HL-60 (cell line): Measurements from ENCODE around the gene ALX3.

Experiments
- POLR2AphosphoS5 ChIP-seq: IDR thresholded peaks from 2 replicates; pipeline ENCODE4 v1.6.1; 2012; ENCODE audit warnings: low read depth
- TF ChIP-seq, protein P1 (sequence below): IDR thresholded peaks from one replicate; pipeline ENCODE4 v1.5.1; 2011; ENCODE audit warnings: low read length, control low read depth, inconsistent platforms; ENCODE audit not compliant: insufficient read depth
- TF ChIP-seq, protein P2 (sequence below): IDR thresholded peaks from 2 replicates; pipeline ENCODE4 v1.6.1; 2012; ENCODE audit warnings: low read depth; ENCODE audit not compliant: insufficient replicate concordance

DNA sequence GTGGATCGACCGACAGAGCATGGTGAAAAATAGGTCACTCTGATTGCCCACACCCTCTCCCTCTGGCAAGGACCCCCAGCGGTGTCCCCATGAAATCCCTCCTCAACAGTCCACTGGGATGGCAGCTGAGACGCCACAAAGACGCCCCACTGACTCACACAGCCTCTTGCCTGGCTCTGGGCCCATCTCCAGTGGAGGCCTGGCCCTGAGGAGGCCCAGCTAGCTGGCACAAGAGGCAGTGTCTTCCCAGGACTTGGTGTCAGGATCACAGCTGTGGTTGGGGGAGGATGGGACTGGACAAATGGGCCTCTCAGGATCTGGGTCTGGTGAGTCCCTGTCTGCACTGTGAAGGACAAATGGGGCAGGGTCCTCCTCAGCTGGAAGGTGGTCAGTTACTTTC lies 4.6 kb downstream of the ALX3 start:
- TF ChIP-seq, protein P1, sequence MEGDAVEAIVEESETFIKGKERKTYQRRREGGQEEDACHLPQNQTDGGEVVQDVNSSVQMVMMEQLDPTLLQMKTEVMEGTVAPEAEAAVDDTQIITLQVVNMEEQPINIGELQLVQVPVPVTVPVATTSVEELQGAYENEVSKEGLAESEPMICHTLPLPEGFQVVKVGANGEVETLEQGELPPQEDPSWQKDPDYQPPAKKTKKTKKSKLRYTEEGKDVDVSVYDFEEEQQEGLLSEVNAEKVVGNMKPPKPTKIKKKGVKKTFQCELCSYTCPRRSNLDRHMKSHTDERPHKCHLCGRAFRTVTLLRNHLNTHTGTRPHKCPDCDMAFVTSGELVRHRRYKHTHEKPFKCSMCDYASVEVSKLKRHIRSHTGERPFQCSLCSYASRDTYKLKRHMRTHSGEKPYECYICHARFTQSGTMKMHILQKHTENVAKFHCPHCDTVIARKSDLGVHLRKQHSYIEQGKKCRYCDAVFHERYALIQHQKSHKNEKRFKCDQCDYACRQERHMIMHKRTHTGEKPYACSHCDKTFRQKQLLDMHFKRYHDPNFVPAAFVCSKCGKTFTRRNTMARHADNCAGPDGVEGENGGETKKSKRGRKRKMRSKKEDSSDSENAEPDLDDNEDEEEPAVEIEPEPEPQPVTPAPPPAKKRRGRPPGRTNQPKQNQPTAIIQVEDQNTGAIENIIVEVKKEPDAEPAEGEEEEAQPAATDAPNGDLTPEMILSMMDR: no peak
- TF ChIP-seq POLR2AphosphoS5: no peak
- TF ChIP-seq, protein P2, sequence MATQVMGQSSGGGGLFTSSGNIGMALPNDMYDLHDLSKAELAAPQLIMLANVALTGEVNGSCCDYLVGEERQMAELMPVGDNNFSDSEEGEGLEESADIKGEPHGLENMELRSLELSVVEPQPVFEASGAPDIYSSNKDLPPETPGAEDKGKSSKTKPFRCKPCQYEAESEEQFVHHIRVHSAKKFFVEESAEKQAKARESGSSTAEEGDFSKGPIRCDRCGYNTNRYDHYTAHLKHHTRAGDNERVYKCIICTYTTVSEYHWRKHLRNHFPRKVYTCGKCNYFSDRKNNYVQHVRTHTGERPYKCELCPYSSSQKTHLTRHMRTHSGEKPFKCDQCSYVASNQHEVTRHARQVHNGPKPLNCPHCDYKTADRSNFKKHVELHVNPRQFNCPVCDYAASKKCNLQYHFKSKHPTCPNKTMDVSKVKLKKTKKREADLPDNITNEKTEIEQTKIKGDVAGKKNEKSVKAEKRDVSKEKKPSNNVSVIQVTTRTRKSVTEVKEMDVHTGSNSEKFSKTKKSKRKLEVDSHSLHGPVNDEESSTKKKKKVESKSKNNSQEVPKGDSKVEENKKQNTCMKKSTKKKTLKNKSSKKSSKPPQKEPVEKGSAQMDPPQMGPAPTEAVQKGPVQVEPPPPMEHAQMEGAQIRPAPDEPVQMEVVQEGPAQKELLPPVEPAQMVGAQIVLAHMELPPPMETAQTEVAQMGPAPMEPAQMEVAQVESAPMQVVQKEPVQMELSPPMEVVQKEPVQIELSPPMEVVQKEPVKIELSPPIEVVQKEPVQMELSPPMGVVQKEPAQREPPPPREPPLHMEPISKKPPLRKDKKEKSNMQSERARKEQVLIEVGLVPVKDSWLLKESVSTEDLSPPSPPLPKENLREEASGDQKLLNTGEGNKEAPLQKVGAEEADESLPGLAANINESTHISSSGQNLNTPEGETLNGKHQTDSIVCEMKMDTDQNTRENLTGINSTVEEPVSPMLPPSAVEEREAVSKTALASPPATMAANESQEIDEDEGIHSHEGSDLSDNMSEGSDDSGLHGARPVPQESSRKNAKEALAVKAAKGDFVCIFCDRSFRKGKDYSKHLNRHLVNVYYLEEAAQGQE: no peak
